HG03378 (cell line): ENCODE measurements around the gene SDK2.

Experiments
- ATAC-seq: cut with Tn5 transposase; IDR thresholded peaks from one replicate; pipeline ENCODE4 v1.9.1; 2021; ENCODE audit warnings: mild to moderate bottlenecking, moderate library complexity; ENCODE audit not compliant: unreplicated experiment

The SDK2 gene

DNA sequence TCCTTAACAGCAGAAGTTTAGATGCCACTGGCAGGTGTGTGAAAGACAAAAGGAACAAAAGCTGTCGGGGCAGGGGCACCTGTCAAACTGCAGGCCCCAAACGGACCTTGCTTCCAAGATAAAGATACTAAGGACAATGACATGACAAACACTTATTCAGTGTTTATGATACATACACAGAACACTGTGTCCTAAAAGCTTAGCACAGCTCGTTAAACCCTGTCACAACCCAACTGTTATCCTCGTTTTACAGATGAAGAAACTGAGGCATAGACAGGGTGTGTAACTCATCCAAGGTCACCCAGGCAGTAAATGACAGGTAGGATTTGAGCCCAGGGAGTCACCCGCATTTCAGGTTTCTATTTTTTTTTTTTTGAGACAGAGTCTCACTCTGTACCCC lies 9.6 kb downstream of the SDK2 start:
- no peak for ATAC-seq

DNA sequence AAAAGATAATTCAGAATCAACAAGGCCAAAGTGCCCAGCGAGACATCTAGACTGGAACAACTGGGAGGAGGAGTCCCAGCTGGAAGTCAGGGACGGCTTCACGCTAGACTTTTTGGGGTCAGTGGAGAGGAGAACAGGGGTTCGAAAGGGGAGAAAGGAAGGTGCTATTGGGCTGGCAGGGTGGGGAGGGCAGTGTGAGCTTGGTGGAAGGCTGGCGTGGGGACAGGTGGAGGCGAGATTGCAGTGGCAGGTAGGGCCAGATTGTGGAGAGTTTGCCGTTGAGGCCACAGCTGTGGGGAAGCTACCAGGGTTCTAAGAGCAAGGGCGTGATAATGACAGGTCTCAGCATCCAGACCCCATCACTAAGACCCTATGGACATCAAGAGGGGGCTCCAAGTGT lies 10.5 kb downstream of the SDK2 start:
- no peak for ATAC-seq

DNA sequence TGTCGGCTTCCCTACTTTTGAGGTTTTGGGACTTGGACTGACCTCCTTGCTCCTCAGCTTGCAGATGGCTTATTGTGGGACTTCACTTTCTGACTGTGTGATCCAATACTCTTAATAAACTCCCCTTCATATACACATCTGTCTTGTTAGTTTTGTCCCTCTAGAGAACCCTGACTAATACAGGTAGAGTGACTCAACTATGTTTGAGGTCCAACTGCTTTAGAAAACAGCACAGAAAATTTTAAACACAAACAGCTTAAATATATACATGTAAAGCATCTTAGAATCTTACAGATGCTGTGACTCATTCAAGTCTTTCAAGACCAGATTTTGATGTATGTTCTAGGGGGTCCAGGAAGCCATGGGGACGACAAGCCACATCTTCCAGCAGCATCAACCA lies 11.7 kb downstream of the SDK2 start:
- no peak for ATAC-seq

DNA sequence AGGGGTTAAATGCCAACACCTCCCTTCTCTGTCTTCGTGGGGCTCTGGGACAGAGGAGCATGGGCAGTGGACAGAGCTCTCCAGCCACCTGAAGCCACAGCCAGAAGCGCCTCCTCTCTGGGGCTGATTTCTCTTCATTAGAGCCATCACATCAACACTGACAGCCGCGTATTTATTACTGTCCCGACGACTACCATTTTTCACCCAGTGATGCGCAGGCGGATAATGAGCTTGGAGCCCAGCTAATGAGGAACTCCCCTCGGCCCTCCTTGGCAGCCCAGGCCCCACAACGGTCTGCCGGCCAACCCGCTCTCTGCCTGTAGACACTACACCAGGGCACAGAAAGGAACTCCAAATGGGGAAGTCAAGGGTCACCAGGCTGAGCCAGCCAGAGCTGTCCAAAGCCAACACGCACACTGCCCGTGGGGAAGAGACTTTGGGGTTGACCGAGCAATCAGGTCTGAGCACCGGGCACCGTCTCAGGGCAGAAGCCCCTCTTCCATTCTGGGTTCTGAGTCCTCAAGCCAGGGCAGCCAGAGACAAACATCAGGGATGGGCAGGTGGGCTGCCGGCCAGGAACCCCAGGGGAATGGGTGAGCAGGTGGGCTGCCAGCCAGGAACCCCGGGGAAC lies 13.2 kb downstream of the SDK2 start:
- no peak for ATAC-seq

DNA sequence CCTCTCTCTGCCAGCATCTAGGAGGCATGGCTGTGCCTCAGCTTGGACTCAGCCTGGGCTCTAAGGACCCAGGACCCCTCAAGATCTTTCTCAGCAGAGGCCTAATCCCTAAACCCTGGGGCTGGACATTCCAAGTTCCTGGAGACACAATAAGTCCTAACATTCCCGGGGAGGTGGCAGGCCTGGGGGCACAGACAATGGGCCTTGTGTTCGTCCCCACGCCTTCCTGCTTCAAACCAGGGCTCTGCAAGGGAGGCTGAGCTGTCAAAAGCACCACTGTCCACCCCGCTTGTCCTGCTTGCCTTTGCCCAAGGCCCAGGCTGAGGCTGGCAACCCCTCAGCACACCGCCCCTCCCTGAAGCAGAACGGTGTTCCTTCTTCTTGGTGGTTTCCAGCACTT lies 13.7 kb downstream of the SDK2 start:
- ATAC-seq, result no peak

DNA sequence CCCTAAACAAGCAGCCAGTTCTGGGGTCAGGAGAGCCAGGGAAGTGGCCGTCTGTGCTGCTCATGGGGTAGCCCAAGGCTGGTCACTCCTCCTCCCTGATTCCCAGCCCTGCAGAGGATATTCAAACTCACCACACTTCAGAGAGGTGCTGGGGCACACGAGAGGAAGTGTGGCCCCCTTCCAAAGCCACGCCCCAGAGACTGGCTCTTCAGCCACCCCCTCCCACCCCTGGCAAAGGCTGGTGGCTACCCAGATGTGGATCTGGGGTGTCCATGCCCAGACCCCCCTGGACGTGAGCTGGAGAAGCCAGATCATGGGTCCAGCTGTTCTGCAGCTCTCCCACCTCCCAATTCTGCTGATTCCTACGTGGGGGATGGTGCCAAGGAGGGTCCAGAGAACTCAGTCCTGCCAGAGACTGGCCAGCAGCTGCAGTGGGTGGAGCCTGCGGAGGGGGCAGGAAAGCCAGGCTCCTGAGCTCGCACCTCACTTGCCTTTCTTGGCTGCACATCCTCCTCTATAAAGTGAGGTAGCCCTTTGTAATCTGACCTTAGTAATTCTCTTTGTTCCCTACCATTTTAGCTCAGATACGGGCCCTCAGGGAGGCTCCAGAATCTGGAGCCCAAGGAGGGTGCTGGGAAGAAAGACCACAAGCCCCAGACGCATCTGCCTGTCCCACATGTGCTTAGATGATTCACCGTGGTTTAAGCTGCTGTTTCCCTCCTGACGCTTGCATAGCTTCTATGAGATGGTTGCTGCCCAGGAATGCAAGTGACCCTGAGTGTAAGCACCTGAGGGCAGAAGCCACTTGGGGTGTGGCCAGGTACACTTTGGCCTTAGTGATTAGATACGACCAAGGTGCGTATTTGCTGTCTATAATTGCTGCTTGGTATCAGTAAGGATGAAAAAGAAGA lies 15.3 kb downstream of the SDK2 start:
- no peak for ATAC-seq

DNA sequence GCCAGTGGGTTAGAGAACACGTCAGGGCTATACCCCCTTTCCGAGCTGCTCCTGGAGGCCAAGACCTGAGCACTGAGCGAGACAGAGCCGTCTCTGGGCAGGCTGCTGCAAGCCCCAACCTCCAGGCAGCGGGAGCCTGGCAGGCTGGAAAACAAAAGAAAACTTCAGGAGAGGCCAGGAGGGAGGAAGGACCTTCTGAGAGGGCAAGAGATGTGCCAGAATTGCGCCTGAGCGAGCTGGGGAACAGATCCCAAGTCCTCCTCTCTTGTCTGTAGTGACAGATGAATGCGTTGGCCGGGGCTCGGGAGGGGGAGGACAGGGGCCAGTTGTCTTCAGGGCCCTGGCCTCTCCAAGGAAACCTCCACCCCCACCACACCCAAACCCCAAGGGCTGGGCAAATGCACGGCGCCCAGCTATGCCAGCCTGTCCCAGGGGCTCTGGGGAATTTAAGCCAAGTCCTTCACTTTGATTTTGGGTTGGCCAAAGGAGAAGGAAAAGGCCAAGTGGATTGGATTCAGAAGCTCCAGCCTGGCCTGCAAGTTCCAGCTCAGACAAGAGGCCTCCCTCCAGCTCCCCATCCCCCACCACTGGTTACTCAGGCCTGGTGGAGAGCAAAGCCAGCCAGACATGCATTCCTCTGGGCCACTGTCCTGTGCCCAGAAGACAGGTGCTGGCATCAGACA lies 18.1 kb downstream of the SDK2 start:
- ATAC-seq, result no peak

DNA sequence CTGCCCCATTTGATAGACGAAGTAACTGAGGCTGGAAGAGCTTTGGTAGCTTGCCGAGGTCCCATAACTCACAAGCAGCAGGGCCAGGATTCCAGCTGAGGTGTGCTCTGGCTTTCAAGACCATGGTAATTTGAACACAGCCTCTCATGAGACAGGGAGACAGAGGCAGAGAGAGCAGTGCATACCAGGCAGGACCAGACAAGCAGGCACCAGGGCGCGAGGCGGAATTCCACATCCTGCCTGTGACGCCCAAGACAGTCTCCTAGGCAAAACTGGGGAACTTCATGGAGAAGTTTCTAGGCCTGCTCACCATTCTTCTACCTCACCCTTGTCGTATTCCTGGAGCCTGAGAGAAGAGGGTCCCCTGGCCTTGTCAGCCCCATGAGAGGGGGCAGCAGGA lies 19.2 kb downstream of the SDK2 start:
- no peak for ATAC-seq

DNA sequence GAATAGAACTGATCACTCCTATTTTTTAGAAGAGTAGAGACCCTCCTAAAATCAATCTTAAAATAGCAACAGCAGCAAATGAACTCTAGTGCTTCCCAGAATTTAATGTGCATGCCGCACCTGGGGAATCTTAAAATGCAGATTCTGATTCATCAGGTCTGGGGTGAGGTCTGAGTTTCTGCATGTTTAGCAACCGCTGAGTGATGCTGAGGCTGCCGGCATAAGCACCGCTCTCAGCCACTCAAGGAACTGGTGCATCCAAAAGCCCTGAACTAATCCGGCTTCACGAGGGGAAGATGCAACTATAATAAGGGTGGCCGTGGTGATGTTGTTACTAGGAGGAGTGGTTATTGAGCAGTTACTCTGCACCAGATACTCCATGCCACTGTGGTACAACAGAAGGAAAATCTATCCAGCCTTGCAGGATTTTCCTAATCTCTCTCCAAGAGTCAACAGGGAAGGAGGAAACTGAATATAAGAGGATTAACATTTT lies 19.7 kb downstream of the SDK2 start:
- ATAC-seq, result no peak

DNA sequence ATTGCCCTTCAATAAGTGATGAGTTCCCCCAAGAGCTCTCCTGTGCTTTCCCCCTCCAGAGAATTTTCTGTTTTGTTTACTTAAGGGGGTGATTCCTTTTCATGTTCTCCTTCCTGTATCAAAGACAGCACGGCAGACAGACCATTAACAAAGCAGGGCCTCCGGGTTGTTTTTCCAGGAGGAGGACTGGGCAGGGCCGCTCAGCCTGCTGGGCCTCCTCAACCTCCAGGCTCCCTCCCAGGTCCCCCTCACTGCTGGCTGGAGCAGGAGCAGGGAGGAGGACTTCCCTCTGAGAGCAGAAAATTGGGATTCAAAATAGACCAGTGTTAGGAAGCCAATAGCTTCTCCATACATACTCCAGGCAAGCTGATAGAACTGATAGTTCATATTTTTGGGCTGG lies 20.4 kb downstream of the SDK2 start:
- ATAC-seq, result no peak

DNA sequence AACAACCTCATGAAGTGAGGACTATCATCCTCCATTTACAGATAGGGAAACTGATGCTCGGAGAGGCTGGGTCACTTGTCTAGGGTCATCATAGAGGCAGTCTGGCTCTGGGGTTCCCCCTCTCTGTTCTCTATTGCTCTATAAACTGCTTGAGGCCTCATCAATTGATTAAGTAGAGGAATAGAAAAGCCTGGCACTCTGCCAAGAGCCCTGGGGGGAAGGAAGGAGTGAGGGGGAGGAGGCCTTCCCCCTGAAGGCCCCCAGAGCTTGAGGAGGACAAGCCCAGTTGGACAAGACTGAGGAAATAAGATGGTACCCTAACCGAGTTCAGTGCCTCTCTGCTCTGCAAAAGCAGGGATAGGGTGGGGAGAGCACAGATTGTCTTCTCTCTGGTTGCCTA lies 21.0 kb downstream of the SDK2 start:
- no peak for ATAC-seq

DNA sequence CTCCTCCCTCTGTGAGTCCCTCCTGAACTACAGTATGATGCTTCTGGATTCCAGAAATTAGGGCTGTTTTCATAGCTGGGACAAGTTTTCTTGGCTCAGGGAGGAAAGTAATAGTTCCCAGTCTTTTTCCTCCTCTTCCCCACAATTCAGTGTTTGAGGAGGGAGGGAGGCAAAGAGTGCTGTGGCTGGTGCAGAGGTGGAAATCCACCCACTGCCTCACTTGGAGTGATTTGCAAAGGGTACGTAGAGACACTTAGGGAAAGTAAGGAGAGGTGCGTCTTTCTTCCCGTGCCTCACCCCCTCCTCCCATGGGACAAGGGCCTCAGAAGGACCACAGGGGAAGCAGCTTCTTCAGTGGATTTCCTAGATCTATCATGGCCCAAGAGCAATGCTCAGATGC lies 21.9 kb downstream of the SDK2 start:
- no peak for ATAC-seq

DNA sequence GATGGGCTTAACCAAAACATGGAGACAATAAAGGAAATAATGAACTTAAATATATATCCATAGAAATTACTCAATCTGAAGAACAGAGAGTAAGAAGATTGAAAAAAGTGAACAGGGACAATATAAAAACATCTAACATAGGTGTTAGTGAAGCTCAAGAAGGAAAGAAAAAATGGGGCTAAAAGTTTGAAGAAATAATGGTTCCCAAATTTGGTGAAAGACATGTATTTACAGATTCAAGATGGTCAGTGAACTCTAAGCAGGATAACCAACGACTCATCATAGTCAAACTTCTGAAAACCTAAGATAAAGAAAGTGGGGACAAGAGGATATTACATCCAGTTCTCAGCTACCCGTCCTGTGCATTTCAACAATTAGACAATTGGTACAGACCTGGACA lies 22.6 kb downstream of the SDK2 start:
- ATAC-seq, result no peak

DNA sequence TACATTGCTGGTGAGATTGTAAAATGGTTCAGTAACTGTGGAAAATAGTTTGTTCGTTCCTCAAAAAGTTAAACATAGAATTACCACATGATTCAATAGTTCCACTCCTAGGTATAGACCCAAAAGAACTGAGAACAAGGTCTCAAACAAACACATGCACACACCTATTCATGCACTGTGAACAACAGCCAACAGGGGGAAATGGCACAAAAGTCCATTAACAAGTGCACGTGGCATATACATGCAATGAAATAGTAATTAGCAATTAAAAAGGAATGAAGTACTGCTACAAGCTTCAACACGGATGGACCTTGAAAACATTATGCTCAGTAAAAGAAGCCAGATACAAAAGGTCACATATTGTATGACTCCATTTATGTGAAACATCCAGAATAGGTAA lies 23.8 kb downstream of the SDK2 start:
- no peak for ATAC-seq

DNA sequence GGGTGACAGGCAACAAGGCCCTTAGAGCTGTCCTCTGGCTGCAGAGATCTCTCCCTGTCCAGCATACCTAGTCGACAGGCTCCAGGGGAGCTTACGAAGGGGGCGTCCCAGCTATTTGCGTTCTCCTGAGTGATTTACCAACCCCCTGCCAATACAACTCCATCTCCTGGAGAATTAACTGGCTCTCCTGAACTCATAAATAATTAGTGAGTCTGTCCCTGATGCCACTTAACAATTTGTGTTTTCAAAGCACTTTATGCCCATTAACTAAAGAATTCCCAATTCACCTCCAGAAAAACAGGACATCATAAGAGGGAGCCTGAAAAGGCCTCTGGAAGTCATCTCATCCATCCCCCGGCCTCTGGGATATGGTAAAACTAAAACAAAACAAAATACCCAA lies 26.7 kb downstream of the SDK2 start:
- no peak for ATAC-seq

DNA sequence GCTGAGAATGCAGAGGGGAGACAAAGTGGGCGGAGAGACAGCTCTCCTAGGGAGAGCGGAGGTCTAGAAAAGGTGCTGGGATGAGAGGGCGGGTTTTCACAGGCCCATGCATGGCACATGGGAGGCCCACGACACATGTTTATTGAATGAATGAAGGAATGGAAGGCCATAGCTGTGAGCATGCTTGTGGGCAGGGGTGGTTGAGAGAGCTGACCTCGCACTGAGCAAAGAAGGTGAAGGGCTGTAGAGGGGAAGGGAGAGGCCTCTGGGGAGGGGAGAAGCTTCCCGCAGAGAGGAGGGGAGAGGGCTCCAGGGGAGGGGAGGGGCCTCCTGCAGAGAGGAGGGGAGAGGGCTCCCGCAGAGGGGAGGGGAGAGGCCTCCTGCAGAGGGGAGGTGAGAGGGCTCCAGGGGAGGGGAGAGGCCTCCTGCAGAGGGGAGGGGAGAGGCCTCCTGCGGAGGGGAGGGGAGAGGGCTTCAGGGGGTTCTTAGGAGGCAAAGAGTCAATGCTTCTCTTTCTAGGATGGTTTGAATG lies 27.3 kb downstream of the SDK2 start:
- ATAC-seq, result no peak

DNA sequence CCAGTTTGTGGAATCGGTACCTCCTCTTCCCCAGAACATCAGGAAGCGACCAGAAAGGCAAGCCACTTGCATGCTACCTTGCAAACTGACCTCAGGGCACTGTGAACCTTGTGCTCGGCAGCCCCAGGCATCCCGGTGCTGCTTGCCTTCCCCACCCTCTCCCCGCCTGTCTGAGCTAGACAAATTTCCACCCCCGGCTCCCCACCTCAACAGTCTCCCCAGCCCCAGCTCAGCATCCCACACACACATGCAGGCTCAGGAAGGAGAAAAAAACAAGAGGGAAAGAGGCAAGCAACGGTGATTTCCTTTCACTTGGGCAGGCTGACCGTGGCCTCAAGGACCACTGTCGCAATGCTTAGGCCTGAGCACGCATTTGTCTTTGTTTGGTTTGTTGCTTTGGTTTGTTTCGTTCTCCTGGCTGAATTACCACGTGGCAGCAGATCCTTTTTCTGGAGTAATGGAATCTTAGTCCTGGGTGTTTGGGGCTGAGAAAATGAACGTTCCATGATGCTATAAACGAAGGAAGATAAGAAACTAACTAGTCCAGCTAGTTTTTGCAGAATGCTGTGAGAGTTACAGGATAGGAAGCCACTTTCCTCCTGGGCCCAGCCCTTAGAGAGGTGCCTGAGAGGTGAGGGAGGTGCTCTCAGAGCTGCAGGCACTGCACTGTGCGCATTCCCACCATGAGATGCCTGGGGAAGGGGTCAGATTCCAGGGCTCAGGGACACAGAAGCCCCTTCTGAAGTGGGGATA lies 27.9 kb downstream of the SDK2 start:
- no peak for ATAC-seq

DNA sequence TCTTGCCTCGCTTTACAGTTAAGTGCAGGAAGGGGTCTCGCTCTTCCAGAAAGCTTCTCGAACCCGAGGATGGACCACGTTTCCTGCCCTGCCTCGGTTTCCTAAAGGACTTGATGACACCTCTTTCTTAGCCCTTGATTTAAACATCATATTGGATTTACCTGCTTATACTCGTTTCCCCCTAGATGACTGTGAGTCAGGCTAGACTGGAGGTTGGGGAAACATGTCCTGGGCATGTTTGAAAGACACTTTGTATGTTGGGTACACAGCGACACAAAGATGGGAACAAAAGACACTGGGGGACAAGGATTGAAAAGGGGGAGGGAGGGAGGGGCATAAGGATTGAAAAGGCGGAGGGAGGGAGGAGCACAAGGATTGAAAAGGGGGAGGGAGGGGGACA lies 30.0 kb downstream of the SDK2 start:
- no peak for ATAC-seq

DNA sequence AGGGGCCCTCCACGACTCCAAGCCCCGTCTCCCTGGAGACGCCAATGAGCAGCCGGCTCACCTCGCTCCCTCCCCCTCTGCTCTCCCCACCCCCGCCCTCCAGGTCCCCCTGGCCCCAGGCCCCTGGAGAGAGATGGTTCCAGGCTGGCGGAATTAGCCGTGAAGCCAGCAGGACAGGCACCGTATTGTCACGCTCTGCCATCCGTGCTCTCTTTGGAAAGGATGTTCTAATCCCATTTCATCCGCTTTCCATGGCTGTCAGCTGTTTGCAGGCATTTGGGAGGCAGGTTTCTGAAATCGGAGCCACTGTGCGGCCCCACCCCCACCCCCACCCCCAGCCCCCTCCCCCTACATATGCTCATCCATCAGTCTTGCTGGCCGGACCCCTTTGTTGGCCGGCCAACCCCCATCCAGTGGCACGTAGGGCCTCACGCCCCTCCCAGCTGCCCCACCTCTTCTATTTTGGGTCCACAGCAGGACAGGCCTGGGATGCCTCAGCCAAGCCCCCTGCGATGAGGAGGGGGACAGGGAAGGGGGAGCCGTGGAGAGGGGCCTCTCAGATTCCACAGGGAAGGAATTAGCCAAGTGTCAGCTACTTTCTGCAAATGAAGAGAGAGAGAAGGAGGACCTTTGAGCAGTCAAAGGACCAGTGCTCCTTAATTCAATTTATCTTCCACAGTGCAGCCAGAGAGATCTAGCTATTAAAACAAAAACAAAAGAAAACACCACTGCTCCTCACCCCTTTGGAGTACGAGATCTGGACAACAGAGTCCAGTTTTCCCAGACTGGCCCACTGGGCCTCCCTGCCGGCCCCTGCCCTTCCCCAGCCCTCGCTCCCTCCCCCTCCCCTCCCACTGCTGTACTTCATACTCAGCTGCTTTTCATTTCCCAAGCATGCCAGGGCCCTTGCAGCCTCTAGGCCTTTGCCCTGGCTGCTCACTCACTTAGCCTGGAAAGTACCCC lies 30.7 kb downstream of the SDK2 start:
- ATAC-seq, result no peak

DNA sequence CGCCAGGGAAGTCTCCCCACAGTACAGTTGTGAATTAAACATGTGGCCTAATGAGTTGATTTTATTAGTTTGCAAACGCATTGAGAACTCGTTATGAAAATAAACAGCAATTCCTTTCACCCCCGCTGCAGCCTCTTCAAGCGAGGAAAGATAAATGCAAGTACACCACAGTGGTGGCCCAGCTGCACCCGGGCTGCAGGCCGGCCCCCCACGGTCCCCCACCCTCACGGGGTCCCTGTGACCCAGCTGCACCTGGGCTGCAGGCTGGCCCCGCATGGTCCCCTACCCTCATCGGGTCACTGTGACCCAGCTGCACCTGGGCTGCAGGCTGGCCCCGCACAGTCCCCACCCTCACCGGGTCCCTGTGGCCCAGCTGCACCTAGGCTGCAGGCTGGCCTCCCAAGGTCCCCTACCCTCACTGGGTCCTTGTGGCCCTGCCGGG lies 32.2 kb downstream of the SDK2 start:
- no peak for ATAC-seq
